H1 (cell line): ENCODE measurements around the gene ATXN2. TPM values are rescaled to one million over a fixed set of nuclear protein-coding genes. Genes with fewer than 3 reads are reported as not detected.
"Not testable (repeated sequence)": the region's sequence is repeated elsewhere in the genome, so short reads cannot be mapped to it uniquely, and the experiment has no call there.

Experiments used
- CTCF ChIA-PET: fragments of 300-600 bp; sonication (Branson Sonifier 250); formaldehyde crosslinking; loops from one replicate; lab custom pipeline; 2021; ENCODE audit not compliant: partially characterized antibody; lab: Charles Lee
- POLR2A ChIA-PET: fragments of 300-600 bp; sonication (Branson Sonifier 250); formaldehyde crosslinking; loops from one replicate; lab custom pipeline; 2021; ENCODE audit warnings: inconsistent platforms; ENCODE audit not compliant: partially characterized antibody; lab: Charles Lee
- DNase-seq, 2 experiments: peaks; one replicate each; pipeline versions ENCODE4 v3.0.0 to v3.0.0-alpha.2; 2010 to 2022; ENCODE audit warnings: low spot score in 2 of 2, low read depth in 1 of 2, mixed read lengths in 1 of 2
- FAIRE-seq: peaks from 2 replicates; lab custom pipeline; 2011; peaks lifted over from hg19 to GRCh38; lab: Jason Lieb, UNC
- H2AFZ ChIP-seq: 2 replicates; pipeline ENCODE4 v1.8.1; 2012; ENCODE audit warnings: low read length, inconsistent platforms
- H2AK5ac ChIP-seq: 2 replicates; pipeline ENCODE4 v1.6.1; 2013; ENCODE audit warnings: low read depth, low read length
- H2BK120ac ChIP-seq: replicated peaks from 2 replicates; pipeline ENCODE3; 2013; ENCODE audit warnings: low read depth, low read length, inconsistent platforms
- H2BK12ac ChIP-seq: 2 replicates; pipeline ENCODE4 v1.6.1; 2013; ENCODE audit warnings: low read depth, low read length
- H2BK15ac ChIP-seq: 2 replicates; pipeline ENCODE4 v1.6.1; 2013; ENCODE audit warnings: low read length
- H2BK20ac ChIP-seq: 2 replicates; pipeline ENCODE4 v1.6.1; 2013; ENCODE audit warnings: low read length
- H2BK5ac ChIP-seq: 2 replicates; pipeline ENCODE4 v1.6.1; 2013; ENCODE audit warnings: low read depth, low read length
- H3K14ac ChIP-seq: 2 replicates; pipeline ENCODE4 v1.6.1; 2013; ENCODE audit warnings: inconsistent platforms; ENCODE audit not compliant: insufficient read length
- H3K18ac ChIP-seq: 2 replicates; pipeline ENCODE4 v1.6.1; 2013; ENCODE audit warnings: low read length; ENCODE audit errors: extremely low read depth
- H3K23ac ChIP-seq: 2 replicates; pipeline ENCODE4 v1.6.1; 2013; ENCODE audit warnings: inconsistent platforms; ENCODE audit not compliant: insufficient read length
- H3K23me2 ChIP-seq: 2 replicates; pipeline ENCODE4 v1.6.1; 2013; ENCODE audit warnings: low read depth, low read length
- H3K27ac ChIP-seq: 2 replicates; pipeline ENCODE4 v1.6.1; 2011; ENCODE audit warnings: low read depth, low read length, inconsistent platforms
- H3K27me3 ChIP-seq, 4 experiments: replicated peaks in 1 of 4; 1 replicate in 1 of 4; 2 replicates in 3 of 4; pipeline versions ENCODE4 v1.6.1 to v1.8.1; 2011 to 2013; ENCODE audit warnings: low read length in 3 of 4, mild to moderate bottlenecking in 3 of 4, inconsistent platforms in 2 of 4, mixed read lengths in 2 of 4, moderate library complexity in 1 of 4; ENCODE audit not compliant: control insufficient read depth in 3 of 4, insufficient read depth in 3 of 4; ENCODE audit errors: extremely low read depth in 1 of 4
- H3K36me3 ChIP-seq, 4 experiments: 2 replicates each; pipeline versions ENCODE4 v1.6.1 to v1.8.1; 2011 to 2013; ENCODE audit warnings: mild to moderate bottlenecking in 4 of 4, low read length in 3 of 4, moderate library complexity in 2 of 4, control low read depth in 1 of 4, inconsistent platforms in 1 of 4; ENCODE audit not compliant: insufficient read depth in 4 of 4, control insufficient read depth in 2 of 4
- H3K4ac ChIP-seq: replicated peaks from 2 replicates; pipeline ENCODE3; 2013; ENCODE audit warnings: low read length, low read depth, mixed read lengths, inconsistent platforms; ENCODE audit not compliant: insufficient read length
- H3K4me1 ChIP-seq, 4 experiments: replicated peaks in 1 of 4; 1 replicate in 1 of 4; 2 replicates in 3 of 4; pipeline versions ENCODE4 v1.6.1 to v1.8.1; 2011 to 2013; ENCODE audit warnings: low read length in 3 of 4, inconsistent platforms in 2 of 4, mixed read lengths in 1 of 4; ENCODE audit not compliant: insufficient read depth in 4 of 4, control insufficient read depth in 3 of 4
- H3K4me2 ChIP-seq, 2 experiments: 2 replicates each; pipeline versions ENCODE4 v1.6.1 to v1.8.1; 2011 to 2013; ENCODE audit warnings: low read depth in 2 of 2, low read length in 2 of 2, control low read depth in 1 of 2, inconsistent platforms in 1 of 2, mild to moderate bottlenecking in 1 of 2; ENCODE audit not compliant: insufficient read depth in 1 of 2
- H3K4me3 ChIP-seq, 4 experiments: fragments of 200-600, 300-600 bp in 1 of 4; sonication (generic), shearing (Covaris generic), sonication (Bioruptor Twin) in 1 of 4; 2 replicates each; pipeline versions ENCODE4 v1.5.1 to v1.8.1; 2011 to 2016; ENCODE audit warnings: low read length in 4 of 4, low read depth in 3 of 4, control low read depth in 2 of 4, inconsistent platforms in 2 of 4, mild to moderate bottlenecking in 2 of 4, mixed read lengths in 1 of 4, moderate library complexity in 1 of 4; ENCODE audit not compliant: insufficient read depth in 2 of 4; ENCODE audit errors: extremely low read depth in 1 of 4
- H3K56ac ChIP-seq: replicated peaks from 2 replicates; pipeline ENCODE3; 2013; ENCODE audit warnings: low read depth, mild to moderate bottlenecking, mixed read lengths, low read length, inconsistent platforms; ENCODE audit not compliant: insufficient read length
- H3K79me1 ChIP-seq: 2 replicates; pipeline ENCODE4 v1.6.1; 2013; ENCODE audit warnings: low read depth, low read length, control low read depth
- H3K79me2 ChIP-seq, 2 experiments: 2 replicates each; pipeline versions ENCODE4 v1.6.1 to v1.8.1; 2012 to 2013; ENCODE audit warnings: low read length in 2 of 2, mild to moderate bottlenecking in 2 of 2, inconsistent platforms in 1 of 2; ENCODE audit not compliant: insufficient read depth in 2 of 2, control insufficient read depth in 1 of 2
- H3K9ac ChIP-seq, 4 experiments: replicated peaks in 1 of 4; 1 replicate in 1 of 4; 2 replicates in 3 of 4; pipeline versions ENCODE4 v1.6.1 to v1.8.1; 2011 to 2013; ENCODE audit warnings: low read depth in 3 of 4, low read length in 3 of 4, control low read depth in 2 of 4, mild to moderate bottlenecking in 2 of 4, moderate library complexity in 2 of 4, inconsistent platforms in 1 of 4; ENCODE audit errors: extremely low read depth in 1 of 4
- H3K9me3 ChIP-seq, 2 experiments: 2 replicates each; pipeline versions ENCODE4 v1.6.1 to v1.8.1; 2012 to 2013; ENCODE audit warnings: mild to moderate bottlenecking in 2 of 2, moderate library complexity in 2 of 2, control low read depth in 1 of 2, inconsistent platforms in 1 of 2, low read depth in 1 of 2, low read length in 1 of 2, mixed read lengths in 1 of 2; ENCODE audit not compliant: insufficient read depth in 2 of 2
- H4K20me1 ChIP-seq, 2 experiments: replicated peaks in 1 of 2; 2 replicates each; pipeline versions ENCODE3 to v1.8.1; 2011 to 2013; ENCODE audit warnings: inconsistent platforms in 2 of 2, low read length in 2 of 2, mild to moderate bottlenecking in 1 of 2; ENCODE audit not compliant: insufficient read depth in 2 of 2, control insufficient read depth in 1 of 2
- H4K5ac ChIP-seq: 2 replicates; pipeline ENCODE4 v1.6.1; 2013; ENCODE audit warnings: low read length, low read depth, mixed read lengths, inconsistent platforms; ENCODE audit not compliant: insufficient read length
- H4K8ac ChIP-seq: 2 replicates; pipeline ENCODE4 v1.8.0; 2013; ENCODE audit warnings: mild to moderate bottlenecking, moderate library complexity, low read length, inconsistent platforms; ENCODE audit not compliant: insufficient read depth; ENCODE audit errors: extremely low read depth
- H4K91ac ChIP-seq: replicated peaks from 2 replicates; pipeline ENCODE3; 2013; ENCODE audit warnings: low read length, mixed read lengths, inconsistent platforms; ENCODE audit not compliant: insufficient read length
- WGBS, 2 experiments: shearing (Covaris generic) in 1 of 2; methylation state at CpG; one replicate each; pipeline versions ENCODE4 v1.1.6 to v1.1.7; 2013 to 2015; ENCODE audit warnings: low lambda C conversion rate in 2 of 2, mixed read lengths in 2 of 2, inconsistent platforms in 1 of 2, low coverage in 1 of 2, missing lambda C conversion rate in 1 of 2; ENCODE audit not compliant: insufficient replicate concordance in 2 of 2, insufficient coverage in 1 of 2, insufficient read length in 1 of 2; ENCODE audit errors: extremely low coverage in 1 of 2, missing lambda C conversion rate in 1 of 2; 5-methylcytosine and 5-hydroxymethylcytosine counted together
- polyA plus RNA-seq, 7 experiments: library from polyadenylated mRNA; depleted of rRNA in 3 of 7; stranded (reverse) in 5 of 7; unstranded in 2 of 7; fragments of >200 nt in 5 of 7; fragments of 200-250 nt in 2 of 7; gene quantifications; 1 replicate in 5 of 7; 2 replicates in 1 of 7; 4 replicates in 1 of 7; pipeline versions ENCODE4 v1.2.1 to v1.2.3, GENCODE V29; 2011 to 2013; ENCODE audit warnings: missing spikeins in 2 of 7, mixed read lengths in 2 of 7
- total RNA-seq: library from RNA; stranded (reverse); fragmentation: NEBNext Ultra II Directional; extraction: Animal tissue kit (Norgen Biotek cat#: 25700); gene quantifications from 2 replicates; pipeline ENCODE4 v1.2.1, GENCODE V29; 2021

The ATXN2 gene
- total and polyA plus RNA-seq, 2 of the 8 experiments (the other 6 are each of a cell fraction or from before 2014, with no cell fraction given): 46.6 to 80.7 TPM

GRCh38 chr12:111492979-111493378 is 106.1 kb downstream of the ATXN2 start:
- H2BK120ac ChIP-seq, H3K56ac ChIP-seq, H2AK5ac ChIP-seq, H4K20me1 ChIP-seq, H3K23ac ChIP-seq, H3K79me1 ChIP-seq, H4K91ac ChIP-seq, H3K14ac ChIP-seq, H2AFZ ChIP-seq, H3K4ac ChIP-seq, H3K27me3 ChIP-seq, H2BK20ac ChIP-seq, H3K79me2 ChIP-seq, H3K9ac ChIP-seq, POLR2A ChIA-PET, H3K4me3 ChIP-seq, H2BK5ac ChIP-seq, H3K4me2 ChIP-seq, H2BK12ac ChIP-seq, H3K27ac ChIP-seq, FAIRE-seq, H3K9me3 ChIP-seq, H3K23me2 ChIP-seq, H4K5ac ChIP-seq, H2BK15ac ChIP-seq, H3K18ac ChIP-seq, H3K4me1 ChIP-seq, DNase-seq, H4K8ac ChIP-seq: not testable (repeated sequence)
- CTCF ChIA-PET: interaction anchor here (0.8 kb wide), 1 partner anchor 12 kb away, joined by 3 read pairs; no protein-coding TSS in a partner anchor
- H3K36me3 ChIP-seq: peaks cover 8 to 22% (median 16%) of the 10 kb centered on the region in 4 experiments; a peak in 7 of 8 replicates
- WGBS, 2 experiments: 92% methylated on average over 7 of the region's 7 CpGs; no CpG with 5 or more reads in 1 of the 2 experiments
